Effector CD4-positive, alpha-beta T cell (primary cell): ENCODE results near the gene METTL25.

Source experiments
- DNase-seq: peaks from one replicate; pipeline ENCODE4 v3.0.0-alpha.2; 2020

Gene METTL25

GRCh38 chr12:82473111-82473754, 114.9 kb downstream of the METTL25 start:
- DNase-seq, result no peak

GRCh38 chr12:82474181-82474797, 116.0 kb downstream of the METTL25 start:
- DNase-seq, result no peak

- no peak for DNase-seq
Observed at GRCh38 chr12:82474798-82475184, 116.5 kb downstream of the METTL25 start.

GRCh38 chr12:82475211-82475610, 116.9 kb downstream of the METTL25 start:
- DNase-seq, result no peak

GRCh38 chr12:82476511-82476910, 118.2 kb downstream of the METTL25 start:
- no peak for DNase-seq

- DNase-seq, result no peak
Observed at GRCh38 chr12:82479511-82479910, 121.2 kb downstream of the METTL25 start.

- no peak for DNase-seq
Observed at GRCh38 chr12:82480606-82481005, 122.3 kb downstream of the METTL25 start.

GRCh38 chr12:82481954-82482353, 123.6 kb downstream of the METTL25 start:
- no peak for DNase-seq

- no peak for DNase-seq
Observed at GRCh38 chr12:82486524-82487235, 128.4 kb downstream of the METTL25 start.

- DNase-seq, result no peak
Observed at GRCh38 chr12:82504409-82504808, 146.1 kb downstream of the METTL25 start.

GRCh38 chr12:82505150-82505549, 146.8 kb downstream of the METTL25 start:
- no peak for DNase-seq

- no peak for DNase-seq
Observed at GRCh38 chr12:82507686-82508085, 149.4 kb downstream of the METTL25 start.

GRCh38 chr12:82510386-82510785, 152.1 kb downstream of the METTL25 start:
- DNase-seq, result no peak

GRCh38 chr12:82514880-82515279, 156.6 kb downstream of the METTL25 start:
- DNase-seq, result no peak

GRCh38 chr12:82515652-82516051, 157.3 kb downstream of the METTL25 start:
- DNase-seq, result no peak

- DNase-seq, result no peak
Observed at GRCh38 chr12:82517027-82517426, 158.7 kb downstream of the METTL25 start.

- DNase-seq, result no peak
Observed at GRCh38 chr12:82517808-82518207, 159.5 kb downstream of the METTL25 start.

- no peak for DNase-seq
Observed at GRCh38 chr12:82519510-82519909, 161.2 kb downstream of the METTL25 start.

GRCh38 chr12:82522285-82522684, 164.0 kb downstream of the METTL25 start:
- DNase-seq, result no peak

GRCh38 chr12:82522762-82523161, 164.4 kb downstream of the METTL25 start:
- no peak for DNase-seq

- DNase-seq, result no peak
Observed at GRCh38 chr12:82523996-82524395, 165.7 kb downstream of the METTL25 start.

GRCh38 chr12:82524641-82525040, 166.3 kb downstream of the METTL25 start:
- DNase-seq, result no peak

- no peak for DNase-seq
Observed at GRCh38 chr12:82525616-82526015, 167.3 kb downstream of the METTL25 start.

GRCh38 chr12:82527165-82527780, 168.9 kb downstream of the METTL25 start:
- peak; percentile 2 for DNase-seq
